NCI-H2227 treated with DMSO at 0.1 percent for 48 hours (cell line): ENCODE measurements around the gene GJC2.

Experiments used
- DNase-seq: peaks from one replicate; lab custom pipeline; 2025; lab: John Stamatoyannopoulos, UW

Gene GJC2

DNA sequence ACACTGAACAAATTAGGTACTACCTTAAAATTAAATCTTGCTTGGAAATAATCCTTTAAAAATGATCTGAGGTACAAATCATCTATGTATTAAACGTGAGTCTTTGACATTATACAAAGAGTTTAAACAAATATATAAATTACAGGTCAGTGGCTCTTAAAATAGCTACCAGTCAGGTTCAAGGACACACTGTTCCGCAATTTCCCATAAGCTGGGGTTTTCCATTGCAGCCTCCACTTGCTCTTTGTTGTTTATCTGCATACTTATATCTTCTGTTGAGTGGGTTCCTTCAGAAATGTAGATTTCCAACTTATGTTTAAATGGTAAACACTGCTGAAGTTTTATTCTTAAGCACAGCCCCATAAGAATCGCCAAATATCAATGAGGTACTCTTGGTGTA lies 34.9 kb upstream of the GJC2 start:
- DNase-seq = no peak

DNA sequence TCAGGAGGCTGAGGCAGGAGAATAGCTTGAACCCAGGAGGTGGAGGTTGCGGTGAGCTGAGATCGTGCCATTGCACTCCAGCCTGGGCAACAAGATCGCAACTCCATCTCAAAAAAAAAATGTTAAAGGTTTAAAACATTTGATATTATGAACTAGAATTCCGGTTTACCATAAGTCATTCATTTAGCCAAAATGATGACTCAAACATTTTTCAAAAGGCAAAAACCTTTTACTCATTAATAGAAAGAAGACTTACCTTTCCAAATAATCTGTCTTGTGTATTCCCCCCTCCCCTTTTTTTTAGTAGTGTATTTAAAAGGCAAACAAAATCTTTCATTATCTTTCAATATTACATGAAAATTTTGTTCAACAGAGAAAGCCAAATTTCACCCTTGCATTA lies 32.4 kb upstream of the GJC2 start:
- no peak for DNase-seq

DNA sequence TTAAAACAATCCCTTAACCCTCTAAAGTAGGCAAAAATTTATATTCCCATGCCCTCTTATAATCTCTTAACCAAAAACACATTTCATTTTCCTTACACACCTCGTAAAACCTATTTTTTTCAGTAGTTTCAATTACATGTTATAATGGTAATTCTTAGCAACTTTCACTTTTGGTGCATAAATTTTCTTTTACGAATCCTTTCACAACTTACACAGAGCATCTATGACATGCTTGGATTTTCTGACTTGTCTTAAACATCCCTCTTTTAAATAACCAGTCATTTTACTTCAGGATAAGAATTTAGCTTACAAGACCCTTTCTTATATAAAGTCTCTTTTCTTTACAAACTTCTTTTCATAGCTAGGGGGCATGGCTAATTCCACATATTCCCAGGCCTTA lies 31.7 kb upstream of the GJC2 start:
- no peak for DNase-seq

DNA sequence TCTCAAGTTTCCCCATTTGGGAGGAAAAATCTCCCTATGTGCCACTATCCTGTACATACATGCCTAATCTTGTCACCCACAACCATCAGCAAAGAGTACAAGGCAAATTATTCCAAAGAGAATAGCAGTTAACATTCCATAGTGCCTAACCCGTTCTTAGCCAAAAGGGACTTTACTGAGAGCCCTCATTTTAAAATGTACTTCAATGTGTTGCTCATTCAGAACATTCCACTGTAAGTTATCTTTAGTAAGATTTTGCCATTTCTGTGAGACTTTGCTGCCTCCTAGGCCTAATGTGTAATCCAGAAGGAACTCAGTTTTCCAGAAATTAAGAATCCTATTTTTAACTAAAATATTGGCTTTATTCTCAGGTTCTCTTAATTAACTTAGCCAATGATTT lies 29.4 kb upstream of the GJC2 start:
- no peak for DNase-seq

DNA sequence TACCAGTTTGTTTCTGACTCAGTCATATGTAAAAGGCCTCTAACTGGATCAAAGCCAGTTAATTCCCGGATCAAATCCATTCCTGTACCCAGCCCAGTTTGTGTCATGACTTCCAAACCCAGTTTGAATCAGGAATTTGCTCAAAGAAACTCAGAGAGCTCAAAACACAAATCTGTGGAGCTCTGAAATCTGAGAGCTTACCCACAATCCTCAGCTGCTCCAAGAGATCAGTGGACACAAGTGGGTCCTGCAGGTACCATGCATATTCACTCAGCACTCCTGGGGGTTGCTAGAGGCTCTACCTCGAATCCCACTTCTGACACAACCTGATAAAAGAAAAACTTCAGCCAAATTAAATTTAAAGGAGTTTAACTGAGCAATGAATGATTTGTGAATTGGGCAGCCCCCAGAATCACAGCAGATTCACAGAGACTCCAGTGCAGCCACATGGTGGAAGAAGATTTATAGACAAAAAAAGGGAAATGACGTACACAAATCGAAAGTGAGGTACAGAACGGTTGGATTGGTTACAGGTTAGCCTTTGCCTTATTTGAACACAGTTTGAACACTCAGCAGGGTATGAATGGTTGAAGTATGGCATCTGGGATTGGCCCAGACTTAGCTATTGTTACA lies 28.8 kb upstream of the GJC2 start:
- DNase-seq = no peak

DNA sequence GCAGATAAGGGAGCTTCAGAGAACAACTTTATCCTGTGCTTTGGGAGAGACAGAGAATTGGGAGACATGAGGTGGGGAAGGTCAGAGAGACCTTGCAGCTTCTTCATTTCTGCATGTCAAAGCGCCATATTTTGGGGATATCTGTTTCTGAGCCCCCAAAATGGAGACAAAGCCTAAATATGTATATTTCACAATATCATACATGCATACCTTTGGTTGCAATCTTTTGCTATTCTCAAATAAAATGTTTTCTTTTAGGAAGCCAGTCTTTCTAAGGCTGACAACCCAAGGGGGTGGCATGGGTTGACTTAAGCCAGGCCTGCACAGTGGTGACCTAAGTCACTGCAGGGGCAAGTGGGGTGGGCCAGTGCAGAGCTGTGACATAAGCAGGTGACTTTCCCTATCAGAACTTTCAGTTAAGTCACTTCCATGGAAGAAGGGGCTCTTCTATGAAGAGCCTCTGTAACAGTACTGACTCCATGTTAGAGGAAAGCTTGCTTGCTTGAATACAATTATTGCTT lies 26.7 kb upstream of the GJC2 start:
- no peak for DNase-seq

DNA sequence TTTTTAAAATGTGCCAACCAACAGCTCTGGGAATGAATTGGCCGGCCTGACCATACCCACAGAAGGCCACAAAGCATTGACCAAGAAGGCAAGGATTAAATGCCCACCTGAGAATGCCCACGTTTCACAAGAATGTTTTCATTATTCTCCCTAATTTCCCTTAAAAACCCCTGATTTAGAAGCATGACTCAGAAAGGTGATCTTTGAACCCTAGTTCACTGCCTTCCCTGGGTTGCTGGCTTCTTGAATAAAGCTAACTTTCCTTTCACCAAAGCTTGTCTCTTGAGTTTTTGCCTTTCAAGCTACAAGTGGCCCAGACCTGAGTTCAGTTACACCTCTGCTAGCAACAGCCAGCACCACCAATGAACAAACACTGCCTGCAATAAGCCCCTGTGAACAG lies 26.2 kb upstream of the GJC2 start:
- no peak for DNase-seq

DNA sequence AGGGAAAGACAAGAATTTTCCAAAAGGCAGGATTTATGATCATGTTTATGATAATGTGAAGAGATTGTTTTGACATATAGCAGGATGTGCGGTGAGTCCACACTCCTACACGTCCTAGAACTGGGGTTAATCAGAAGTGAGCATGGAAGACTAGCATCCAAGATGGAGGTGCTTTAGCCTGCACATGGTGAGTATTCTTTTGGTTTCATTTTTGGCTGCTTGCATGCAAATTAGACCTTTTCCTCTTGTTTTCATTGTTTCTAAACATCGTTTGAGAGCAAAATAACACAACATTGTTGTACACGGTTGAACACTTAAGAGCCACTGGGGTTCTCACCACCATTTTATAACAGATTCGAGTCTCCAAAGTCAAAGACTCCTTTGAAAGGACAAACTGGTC lies 24.5 kb upstream of the GJC2 start:
- no peak for DNase-seq

DNA sequence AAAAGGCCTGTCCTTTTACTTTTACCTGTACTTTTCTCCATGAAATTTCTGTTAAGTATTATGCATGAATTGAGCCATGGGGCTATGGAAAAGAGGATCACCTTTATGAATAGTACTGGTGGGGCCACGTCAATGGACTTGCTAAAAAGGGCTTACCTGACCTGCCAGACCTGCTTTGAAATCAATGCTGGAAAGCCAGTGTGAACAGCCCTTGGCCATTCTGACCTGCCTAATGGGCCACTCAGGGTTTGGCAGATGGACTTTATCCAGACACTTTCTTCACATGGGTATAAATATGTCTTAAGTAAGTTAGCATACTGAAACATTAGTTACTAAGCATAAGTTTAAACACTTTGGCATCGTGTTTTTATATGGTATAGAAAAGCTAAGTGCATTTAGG lies 18.0 kb upstream of the GJC2 start:
- DNase-seq = no peak

DNA sequence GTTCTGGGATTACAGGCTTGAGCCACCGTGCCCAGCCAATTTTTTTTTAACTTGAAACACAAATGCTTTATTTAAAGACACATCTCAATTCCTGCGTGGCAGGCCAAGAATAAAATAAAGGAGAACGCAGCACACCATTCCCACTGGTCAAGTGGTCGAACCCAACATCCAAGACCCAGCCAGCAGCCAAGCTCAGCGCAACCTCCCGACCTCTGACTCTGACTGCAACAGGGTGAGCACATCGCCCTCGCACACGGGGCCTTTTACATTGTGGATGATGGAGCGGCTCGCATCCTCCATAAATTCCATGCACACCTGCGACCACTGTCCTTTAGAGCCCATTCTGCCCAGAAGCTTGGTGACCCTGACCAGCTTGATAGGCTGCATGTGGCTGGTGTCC lies 15.1 kb upstream of the GJC2 start:
- no peak for DNase-seq

DNA sequence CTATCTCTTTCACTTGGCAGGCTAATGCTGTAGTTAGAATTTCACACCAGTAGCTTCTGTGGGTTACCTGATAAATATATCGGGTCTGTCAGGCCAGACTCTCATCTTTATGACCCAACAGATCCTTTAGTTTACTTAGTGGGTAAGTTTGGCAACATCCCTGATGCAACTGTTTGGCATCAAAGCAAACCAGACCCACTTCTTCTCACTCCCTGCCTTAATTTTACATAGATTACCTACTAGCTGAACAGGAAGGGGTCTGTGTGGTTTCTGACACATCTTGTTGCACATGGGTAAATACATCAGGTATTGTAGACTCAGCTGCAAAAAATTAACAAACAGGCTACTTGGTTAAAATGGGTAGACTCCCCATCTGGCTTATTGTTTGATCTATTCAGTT lies 12.8 kb upstream of the GJC2 start:
- DNase-seq = no peak

DNA sequence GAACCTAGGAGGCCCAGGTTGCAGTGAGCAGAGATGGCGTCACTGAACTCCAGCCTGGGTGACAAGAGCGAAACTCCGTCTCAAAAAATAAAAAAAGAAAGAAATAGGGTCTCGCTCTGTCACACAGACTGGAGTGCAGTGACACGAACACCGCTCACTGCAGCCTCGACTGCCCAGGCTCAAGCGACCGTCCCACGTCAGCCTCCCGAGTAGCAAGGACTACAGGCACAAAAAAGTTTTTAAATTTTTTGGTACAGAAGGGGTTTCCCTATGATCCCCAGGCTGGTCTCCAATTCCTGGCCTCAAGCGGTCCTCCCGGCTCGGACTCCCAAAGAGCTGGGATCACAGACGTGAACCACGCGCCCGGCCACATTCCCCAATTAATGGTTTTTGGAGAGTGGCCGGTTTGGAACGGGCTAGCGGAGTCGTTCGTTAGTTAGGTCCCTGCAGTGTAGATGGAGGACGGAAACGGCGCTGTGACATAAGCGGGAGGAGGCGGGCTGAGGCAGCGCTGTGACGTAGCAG lies 10.3 kb upstream of the GJC2 start:
- no peak for DNase-seq

DNA sequence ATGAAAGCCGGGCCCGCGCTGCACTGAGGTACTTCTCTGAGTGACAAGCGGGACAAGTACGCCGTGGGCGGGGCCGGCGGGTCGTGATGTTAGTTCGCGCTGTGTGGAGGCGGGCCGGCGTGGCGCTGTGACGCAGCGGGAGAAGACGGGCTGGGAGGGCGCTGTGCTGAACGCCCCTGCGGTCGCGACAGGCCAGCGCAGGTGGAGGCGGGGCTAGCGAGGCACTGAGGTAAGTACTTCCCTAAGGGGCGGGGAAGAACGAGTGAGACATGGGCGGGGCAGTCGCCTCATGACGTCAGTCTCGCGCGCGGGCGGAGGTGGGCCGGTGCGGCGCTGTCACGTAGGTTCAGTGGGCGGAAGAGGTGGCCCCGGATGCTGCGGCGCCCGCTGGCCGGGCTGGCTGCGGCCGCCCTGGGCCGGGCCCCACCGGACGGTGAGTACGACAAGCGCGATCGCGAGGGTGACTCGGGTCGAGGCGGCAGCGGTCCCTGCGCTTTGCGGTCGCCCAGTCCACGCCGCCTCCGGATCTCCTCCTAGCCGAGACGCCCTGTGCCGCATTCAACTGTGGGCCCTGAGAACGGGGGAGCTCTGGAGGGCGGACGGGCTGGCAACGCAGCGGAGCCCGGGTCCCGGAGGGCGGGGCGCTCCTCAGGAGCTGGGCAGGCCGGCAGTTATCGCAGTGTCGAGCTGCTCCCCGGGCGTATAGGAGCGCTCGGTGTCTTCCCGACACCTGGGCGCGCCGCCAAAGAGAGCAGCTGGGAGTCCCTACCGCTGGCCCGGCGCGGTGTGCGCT lies 9.6 kb upstream of the GJC2 start, which contains the start of gene GUK1:
Gene GUK1 (plus strand): TSS at position 349 of the 793 bp plus-strand sequence. CDS start 24 bp downstream, at position 373.
- DNase-seq = peak; percentile 99

DNA sequence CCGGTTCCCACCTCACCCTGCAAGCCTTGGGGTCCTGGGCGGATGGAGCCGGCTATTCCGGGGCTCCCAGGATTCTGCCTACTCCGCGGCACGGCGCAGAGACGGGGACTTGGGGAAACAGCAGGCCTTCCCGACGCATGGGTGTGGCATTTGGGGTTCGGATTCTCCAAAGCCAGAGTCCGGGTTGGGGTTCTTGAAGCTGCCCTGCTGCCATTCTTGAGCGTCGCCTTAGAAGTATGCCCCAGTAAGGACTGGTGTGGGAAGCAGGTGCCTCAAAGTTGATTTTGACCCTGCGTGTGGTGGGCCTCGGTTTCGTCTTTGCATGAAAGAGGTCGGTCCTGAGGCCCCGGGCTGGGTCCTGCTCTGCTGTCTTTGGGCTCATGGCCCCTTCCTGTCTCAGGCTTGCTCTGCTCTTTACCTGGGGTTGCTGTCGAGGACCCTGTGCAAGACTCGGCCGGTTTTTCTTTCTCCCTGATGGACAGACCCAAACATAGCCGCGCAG lies 9.0 kb upstream of the GJC2 start:
- no peak for DNase-seq

DNA sequence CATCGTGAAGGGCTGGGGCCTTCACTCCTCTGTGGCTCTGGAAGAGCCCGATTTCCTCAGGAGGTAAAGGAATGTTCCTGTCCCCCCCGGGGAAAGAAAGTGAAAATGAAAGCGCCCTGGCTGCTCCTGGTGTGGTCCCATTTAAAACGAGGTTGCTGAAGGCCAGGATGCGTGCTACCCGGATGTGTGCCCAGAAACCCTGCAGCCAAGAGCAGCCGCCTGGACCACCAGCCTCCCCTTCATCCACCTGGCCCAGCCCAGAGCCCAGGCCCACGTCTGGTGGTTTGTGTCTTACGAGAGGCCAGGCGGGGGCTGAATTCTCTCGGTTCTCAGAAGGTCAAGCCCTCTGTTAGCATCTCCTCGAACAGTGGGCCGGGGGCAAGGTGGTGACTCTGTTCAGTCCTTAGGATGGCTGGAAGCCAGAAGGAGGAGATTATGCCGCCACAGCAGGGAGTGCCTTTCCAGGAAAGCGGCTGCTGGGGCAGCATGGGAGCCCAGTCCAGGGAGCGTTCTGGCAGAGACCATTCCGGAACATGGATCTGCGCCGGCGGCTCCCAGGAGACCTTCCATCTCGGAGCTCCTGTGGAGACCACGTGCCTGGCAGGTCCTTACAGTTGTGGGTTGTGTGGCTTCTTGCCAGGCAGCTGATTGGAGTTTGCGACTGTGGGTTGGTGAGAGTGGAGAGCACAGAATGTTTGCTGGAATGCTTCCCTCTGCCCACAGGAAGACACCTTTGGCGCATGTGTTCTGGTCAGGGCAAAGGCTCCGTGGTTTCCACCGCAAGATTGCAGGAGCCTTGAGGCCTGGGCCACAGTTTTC lies 8.3 kb upstream of the GJC2 start:
- no peak for DNase-seq

DNA sequence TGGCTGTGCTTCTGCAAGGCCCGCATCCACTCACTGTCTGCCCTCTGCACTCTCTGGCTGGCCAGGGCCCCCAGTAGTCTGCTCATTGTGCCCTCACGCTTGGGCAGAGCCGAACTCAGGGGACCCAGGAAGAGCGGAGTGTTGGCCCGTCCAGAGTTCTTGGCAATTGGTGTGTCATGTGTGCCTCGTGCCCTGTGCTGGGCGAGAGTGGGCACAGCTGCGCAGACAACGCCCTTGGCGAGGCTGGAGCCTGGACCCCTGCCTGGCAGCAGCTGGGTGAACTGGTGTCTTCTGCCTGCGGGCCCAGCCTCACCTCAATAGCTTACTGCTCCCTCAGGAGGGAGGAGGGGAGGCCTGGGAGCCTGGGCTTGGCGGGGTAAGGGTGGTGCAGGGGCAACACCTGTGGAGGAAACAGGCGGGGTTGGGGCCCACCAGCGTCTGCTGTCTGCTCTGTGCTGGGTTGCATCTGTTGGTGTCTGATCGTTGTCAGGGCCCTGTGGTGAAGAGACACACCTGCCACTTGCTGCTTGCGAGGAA lies 7.5 kb upstream of the GJC2 start:
- DNase-seq = no peak

DNA sequence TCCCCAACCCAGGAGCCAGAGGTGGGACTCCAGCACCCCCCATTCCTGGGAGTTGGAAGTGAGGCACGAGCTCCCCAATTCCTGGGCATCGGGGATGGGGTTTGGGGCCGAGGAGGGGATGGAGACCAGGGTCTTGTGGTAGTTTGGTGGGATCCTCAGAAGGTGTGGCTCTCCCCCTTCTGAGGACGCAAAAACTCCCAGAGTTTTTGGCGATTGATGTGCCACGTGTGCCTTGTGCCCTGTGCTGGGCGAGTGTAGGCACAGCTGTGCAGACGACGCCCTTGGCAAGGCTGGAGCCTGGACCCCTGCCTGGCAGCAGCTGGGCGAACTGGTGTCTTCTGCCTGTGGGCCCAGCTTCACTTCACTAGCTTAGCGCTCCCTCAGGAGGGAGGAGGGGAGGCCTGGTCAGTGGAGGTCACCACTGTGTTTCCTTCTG lies 7.0 kb upstream of the GJC2 start:
- DNase-seq = no peak

DNA sequence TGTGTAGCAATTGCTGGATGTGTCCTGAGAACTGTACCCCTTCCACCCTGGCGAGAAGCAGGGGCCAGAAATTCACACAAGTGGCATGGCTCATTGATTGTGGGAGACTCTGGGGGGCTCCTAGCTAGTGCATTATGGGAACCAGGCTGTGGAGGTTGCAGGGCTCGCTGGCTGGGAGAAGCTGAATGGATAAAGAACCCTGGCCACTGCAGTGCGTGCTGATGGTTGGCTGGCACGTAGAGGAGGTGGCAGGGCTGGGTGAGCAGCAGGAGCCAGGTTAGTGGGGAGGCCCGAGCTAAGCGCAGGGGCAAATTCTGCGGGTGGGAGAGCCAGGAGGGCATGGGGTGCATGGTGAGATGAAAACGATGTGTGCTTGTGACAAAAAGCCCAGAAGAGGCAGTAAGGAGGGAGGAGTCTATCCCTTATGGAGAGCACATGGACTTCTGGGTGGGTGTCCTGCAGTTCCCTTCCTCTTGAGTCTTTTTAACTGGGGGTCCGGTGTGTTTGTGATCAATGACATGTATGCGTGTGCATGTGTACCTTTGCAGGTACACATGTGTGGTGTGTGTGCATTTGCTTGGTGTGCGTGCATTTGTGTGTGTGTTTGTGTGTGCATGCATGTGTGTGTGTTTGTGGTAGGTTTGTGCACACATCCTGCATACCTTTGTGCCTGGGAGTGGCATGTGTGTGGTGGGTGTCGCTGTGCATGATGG lies 6.1 kb upstream of the GJC2 start:
- DNase-seq = no peak

DNA sequence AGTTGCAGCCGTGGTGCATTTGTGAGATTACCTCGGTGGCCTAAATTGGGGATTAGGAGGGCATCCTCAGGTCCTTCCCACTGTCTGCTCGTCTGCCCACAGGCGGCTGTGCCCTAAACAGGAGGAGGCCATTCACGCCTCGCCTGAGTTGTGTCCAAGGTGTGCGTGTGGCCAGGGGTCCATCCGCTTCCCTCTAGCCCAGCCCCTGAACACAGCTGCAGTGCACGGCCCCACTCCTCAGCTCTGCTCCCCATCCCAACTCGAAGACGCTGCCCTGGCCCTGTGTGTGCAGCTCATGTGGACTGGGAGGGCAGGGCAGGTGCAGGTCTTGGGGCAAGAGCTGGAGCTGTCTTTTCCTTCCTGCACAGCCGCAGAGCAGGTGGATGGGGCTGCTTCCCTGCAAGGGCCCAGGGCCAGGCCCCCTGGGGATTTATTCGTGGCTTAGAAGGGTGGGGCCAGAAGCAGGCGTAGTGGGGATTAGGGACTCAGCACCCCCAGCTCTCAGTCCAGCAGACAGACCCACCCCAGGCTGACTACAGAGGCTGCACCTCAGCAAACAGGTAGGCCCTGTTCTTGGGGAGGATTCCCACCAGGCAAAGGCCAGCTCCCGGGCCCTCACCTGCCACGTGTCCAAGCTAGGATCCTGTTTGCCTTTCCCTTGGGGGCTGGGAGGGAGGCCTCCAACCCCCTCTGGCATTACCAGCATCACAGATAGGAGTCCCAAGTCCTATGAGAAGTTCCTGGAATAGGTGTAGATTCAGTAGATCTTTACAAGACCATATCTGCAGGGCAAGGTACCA lies 5.3 kb upstream of the GJC2 start:
- no peak for DNase-seq

DNA sequence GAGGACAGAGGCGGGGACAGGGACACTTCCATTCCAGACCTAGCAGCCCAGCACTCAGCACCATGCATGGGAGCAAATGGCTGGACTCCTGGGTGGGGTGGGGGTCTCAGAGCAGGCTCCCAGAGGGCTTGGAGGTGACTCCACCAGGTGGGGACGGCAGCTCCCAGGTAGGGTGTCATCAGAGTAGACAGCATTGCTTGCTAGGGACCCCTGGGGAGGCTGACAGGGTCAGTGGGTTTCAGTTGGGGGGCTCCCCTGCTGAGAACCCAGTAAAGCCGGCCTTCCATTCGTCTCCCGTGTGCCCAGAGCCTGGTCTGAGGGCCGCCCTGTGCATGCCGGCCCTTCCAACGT lies 4.8 kb upstream of the GJC2 start:
- no peak for DNase-seq
